ENCODE data around the gene TMEM201.

Gene TMEM201

GRCh38 chr1:9606458-9606857 lies 17.7 kb downstream of the TMEM201 start:
- no peak for DNase-seq (ENCODE audit: low read depth)
- H3K4me3 ChIP-seq (ENCODE audit: low read depth, low read length) = no peak overlapping the region
- TF ChIP-seq CTCF (IDR thresholded peaks at IDR 0.05; ENCODE audit: control insufficient read depth, extremely low read depth, insufficient read depth) = no peak

GRCh38 chr1:9606948-9607347 lies 18.2 kb downstream of the TMEM201 start:
- DNase-seq (ENCODE audit: low read depth) = peak; percentile 87
- no peak for TF ChIP-seq CTCF (IDR thresholded peaks at IDR 0.05; ENCODE audit: control insufficient read depth, extremely low read depth, insufficient read depth)
- no peak overlapping the region for H3K4me3 ChIP-seq (ENCODE audit: low read depth, low read length)

DNA sequence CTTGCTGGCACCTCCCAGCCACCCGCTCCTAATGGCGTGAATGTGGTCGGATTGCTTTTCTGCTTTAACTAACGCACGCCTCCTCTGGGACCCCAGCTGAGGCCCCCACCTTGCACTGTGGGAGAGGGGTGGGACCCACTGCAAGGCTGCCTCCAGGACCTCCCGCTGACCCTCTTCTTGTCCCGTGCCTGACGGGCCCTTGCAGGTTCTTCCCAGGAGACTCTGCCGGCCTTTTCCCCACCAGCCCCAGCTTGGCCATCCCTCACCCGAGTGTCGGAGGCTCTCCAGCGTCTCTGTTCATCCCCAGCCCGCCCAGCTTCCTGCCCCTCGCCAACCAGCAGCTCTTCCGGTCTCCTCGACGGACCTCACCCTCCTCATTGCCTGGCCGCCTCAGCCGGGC lies 18.6 kb downstream of the TMEM201 start:
- H3K4me3 ChIP-seq (ENCODE audit: low read depth, low read length) = no peak overlapping the region
- DNase-seq (ENCODE audit: low read depth) = no peak
- TF ChIP-seq CTCF (IDR thresholded peaks at IDR 0.05; ENCODE audit: control insufficient read depth, extremely low read depth, insufficient read depth) = no peak

GRCh38 chr1:9609998-9610397 lies 21.3 kb downstream of the TMEM201 start:
- DNase-seq (ENCODE audit: low read depth) = no peak
- TF ChIP-seq CTCF (IDR thresholded peaks at IDR 0.05; ENCODE audit: control insufficient read depth, extremely low read depth, insufficient read depth) = no peak
- H3K4me3 ChIP-seq (ENCODE audit: low read depth, low read length) = no peak overlapping the region

DNA sequence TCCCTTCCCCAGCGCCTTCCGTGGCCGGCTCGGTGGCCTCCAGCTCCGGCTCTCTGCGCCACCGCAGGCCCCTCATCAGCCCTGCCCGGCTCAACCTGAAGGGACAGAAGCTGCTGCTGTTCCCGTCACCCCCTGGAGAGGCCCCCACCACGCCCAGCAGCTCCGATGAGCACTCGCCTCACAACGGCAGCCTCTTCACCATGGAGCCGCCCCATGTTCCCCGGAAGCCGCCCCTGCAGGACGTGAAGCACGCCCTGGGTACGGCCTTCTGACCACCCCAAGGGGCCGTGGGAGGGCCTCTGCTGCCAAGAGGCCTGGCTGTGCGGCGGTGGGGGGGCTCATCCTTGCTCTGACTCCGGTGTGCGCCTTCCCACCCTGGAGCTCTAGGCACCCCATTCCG lies 21.8 kb downstream of the TMEM201 start:
- no peak for DNase-seq (ENCODE audit: low read depth)
- no peak for TF ChIP-seq CTCF (IDR thresholded peaks at IDR 0.05; ENCODE audit: control insufficient read depth, extremely low read depth, insufficient read depth)

DNA sequence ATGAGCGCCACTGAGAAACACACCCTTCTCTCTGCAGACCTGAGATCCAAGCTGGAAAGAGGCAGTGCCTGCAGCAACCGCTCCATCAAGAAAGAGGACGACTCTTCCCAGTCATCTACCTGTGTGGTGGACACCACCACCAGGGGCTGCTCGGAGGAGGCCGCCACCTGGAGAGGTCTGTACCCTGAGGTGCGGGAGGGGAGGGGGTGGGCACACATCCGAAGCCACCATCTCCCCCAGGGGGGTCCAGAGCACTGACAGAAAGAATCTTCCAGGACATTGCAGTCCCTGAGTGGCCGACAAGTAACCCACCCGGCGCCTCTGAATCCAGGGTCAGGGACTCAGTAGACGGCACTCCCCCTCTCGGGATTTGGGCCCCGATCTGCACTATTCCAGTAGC lies 23.0 kb downstream of the TMEM201 start:
- no peak for TF ChIP-seq CTCF (IDR thresholded peaks at IDR 0.05; ENCODE audit: control insufficient read depth, extremely low read depth, insufficient read depth)
- no peak for DNase-seq (ENCODE audit: low read depth)
- no peak overlapping the region for H3K4me3 ChIP-seq (ENCODE audit: low read depth, low read length)

More for the DNA sequence above, 21.8 kb downstream of the TMEM201 start:
- H3K4me3 ChIP-seq (ENCODE audit: low read depth, low read length) = no peak overlapping the region

GRCh38 chr1:9612162-9612845 lies 23.6 kb downstream of the TMEM201 start:
- no peak overlapping the region for H3K4me3 ChIP-seq (ENCODE audit: low read depth, low read length)
- no peak for DNase-seq (ENCODE audit: low read depth)
- TF ChIP-seq CTCF (IDR thresholded peaks at IDR 0.05; ENCODE audit: control insufficient read depth, extremely low read depth, insufficient read depth) = no peak
